BE2C (cell line): ENCODE measurements around the gene CFAP157.
A peak's percentile ranks its signal among the peaks of the same experiment; 100 is the strongest.

ENCODE experiments used
- DNase-seq: peaks from one replicate; pipeline ENCODE4 v3.0.0-alpha.2; 2020
- H3K27me3 ChIP-seq: fragments of 250-450 bp; sonication (Bioruptor Pico); 2 replicates; pipeline ENCODE4 v1.5.1; 2020; ENCODE audit warnings: mild to moderate bottlenecking
- H3K36me3 ChIP-seq: fragments of 250-450 bp; sonication (Bioruptor Pico); 2 replicates; pipeline ENCODE4 v1.5.1; 2020; ENCODE audit warnings: mild to moderate bottlenecking
- H3K4me1 ChIP-seq: fragments of 250-450 bp; sonication (Bioruptor Pico); 2 replicates; pipeline ENCODE4 v1.5.1; 2020
- H3K4me3 ChIP-seq: 2 replicates; pipeline ENCODE4 v1.5.1; 2011; ENCODE audit warnings: low read depth, low read length
- H3K9me3 ChIP-seq: fragments of 250-450 bp; sonication (Bioruptor Pico); 2 replicates; pipeline ENCODE4 v1.5.1; 2020
- CTCF ChIP-seq: IDR thresholded peaks from 2 replicates; pipeline ENCODE4 v1.5.1; 2012; ENCODE audit warnings: mild to moderate bottlenecking, low read depth, low read length

Gene CFAP157

GRCh38 chr9:127731938-127732337, 25.1 kb downstream of the CFAP157 start:
- no peak for DNase-seq
- Histone ChIP-seq H3K9me3 (no peaks in the 10 kb centered on the region), H3K36me3 (no peaks in the 10 kb centered on the region), H3K4me1 (peaks cover 4% of the 10 kb centered on the region), H3K4me3 (no peak overlapping the region), H3K27me3 (no peaks in the 10 kb centered on the region)
- no peak for TF ChIP-seq CTCF

- no peak for DNase-seq
- no peak overlapping the region for H3K4me3 ChIP-seq
- no peak for TF ChIP-seq CTCF
- no peaks in the 10 kb centered on the region for H3K36me3 ChIP-seq
- H3K9me3 ChIP-seq: no peaks in the 10 kb centered on the region
- H3K4me1 ChIP-seq: peaks cover 4% of the 10 kb centered on the region
- no peaks in the 10 kb centered on the region for H3K27me3 ChIP-seq
Observed at GRCh38 chr9:127732444-127732843, 25.7 kb downstream of the CFAP157 start.

- H3K36me3 ChIP-seq: no peaks in the 10 kb centered on the region
Observed at GRCh38 chr9:127733614-127734013, 26.8 kb downstream of the CFAP157 start.

GRCh38 chr9:127734247-127734746, 27.5 kb downstream of the CFAP157 start:
- no peaks in the 10 kb centered on the region for H3K36me3 ChIP-seq
- H3K4me3 ChIP-seq: peak overlapping the region; percentile 79
- no peak for DNase-seq
- H3K4me1 ChIP-seq: peaks cover 4% of the 10 kb centered on the region
- no peaks in the 10 kb centered on the region for H3K9me3 ChIP-seq
- H3K27me3 ChIP-seq: no peaks in the 10 kb centered on the region
- no peak for TF ChIP-seq CTCF

More at GRCh38 chr9:127733614-127734013, 26.8 kb downstream of the CFAP157 start:
- DNase-seq: no peak
- no peaks in the 10 kb centered on the region for H3K27me3 ChIP-seq
- H3K9me3 ChIP-seq: no peaks in the 10 kb centered on the region
- TF ChIP-seq CTCF: no peak
- no peak overlapping the region for H3K4me3 ChIP-seq
- peaks cover 4% of the 10 kb centered on the region for H3K4me1 ChIP-seq

- H3K4me1 ChIP-seq: peaks cover 4% of the 10 kb centered on the region
- DNase-seq: peak; percentile 98
- H3K36me3 ChIP-seq: no peaks in the 10 kb centered on the region
- peak; percentile 91 for TF ChIP-seq CTCF
- H3K4me3 ChIP-seq: peak within 1 kb of the TSS; percentile 79
- no peaks in the 10 kb centered on the region for H3K9me3 ChIP-seq
- H3K27me3 ChIP-seq: no peaks in the 10 kb centered on the region
Observed at GRCh38 chr9:127734747-127735529, 28.1 kb downstream of the CFAP157 start, which contains the start of gene TOR2A. Gene TOR2A, minus strand, starts transcription at chr9:127735294. Its CDS starts 24 bp downstream, at chr9:127735270.
